GM12872 (cell line): Measurements from ENCODE around the gene CD209.

ENCODE experiments used
- CTCF ChIP-seq: IDR thresholded peaks from 3 replicates; pipeline ENCODE4 v1.5.1; 2011; ENCODE audit warnings: low read depth, mild to moderate bottlenecking, low read length, moderate library complexity; ENCODE audit not compliant: insufficient read depth

The CD209 gene

GRCh38 chr19:7691497-7691896 lies 55.8 kb downstream of the CD209 start:
- no peak for TF ChIP-seq CTCF

- TF ChIP-seq CTCF, result no peak
These were observed 56.5 kb downstream of the CD209 start for GRCh38 chr19:7690779-7691258.
